ENCODE results near the gene RBL1.
A peak's percentile ranks its signal among the peaks of the same experiment; 100 is the strongest.
"Not testable (repeated sequence)": the region's sequence is repeated elsewhere in the genome, so short reads cannot be mapped to it uniquely, and the experiment has no call there.

The RBL1 gene

GRCh38 chr20:36998652-36999051 lies 97.1 kb downstream of the RBL1 start:
- DNase-seq, result no peak

- DNase-seq, result no peak
Measured at GRCh38 chr20:36997121-36997520, 98.7 kb downstream of the RBL1 start.

- DNase-seq, result not testable (repeated sequence)
Measured at GRCh38 chr20:36994221-36994620, 101.6 kb downstream of the RBL1 start.

- no peak for DNase-seq
Measured at GRCh38 chr20:36992802-36993334, 102.9 kb downstream of the RBL1 start.

GRCh38 chr20:36991703-36992102 lies 104.1 kb downstream of the RBL1 start:
- DNase-seq, result no peak

- DNase-seq, result no peak
Measured at GRCh38 chr20:36989797-36990196, 106.0 kb downstream of the RBL1 start.

GRCh38 chr20:36988494-36988966 lies 107.3 kb downstream of the RBL1 start:
- DNase-seq, result no peak

- no peak for DNase-seq
Measured at GRCh38 chr20:36984257-36984638, 111.5 kb downstream of the RBL1 start.

- no peak for DNase-seq
Measured at GRCh38 chr20:36975099-36975818, 120.5 kb downstream of the RBL1 start.

GRCh38 chr20:36974660-36975059 lies 121.1 kb downstream of the RBL1 start:
- no peak for DNase-seq

GRCh38 chr20:36971103-36971502 lies 124.7 kb downstream of the RBL1 start:
- no peak for DNase-seq

- DNase-seq, result peak in 1 of 58 donors; percentile 1
Measured at GRCh38 chr20:36969478-36970186, 126.2 kb downstream of the RBL1 start.

GRCh38 chr20:36969051-36969450 lies 126.7 kb downstream of the RBL1 start:
- DNase-seq, result no peak

GRCh38 chr20:36967636-36968035 lies 128.2 kb downstream of the RBL1 start:
- DNase-seq, result no peak

- not testable (repeated sequence) for DNase-seq
Measured at GRCh38 chr20:36966965-36967364, 128.8 kb downstream of the RBL1 start.

GRCh38 chr20:36962354-36962941 lies 133.3 kb downstream of the RBL1 start:
- DNase-seq, result not testable (repeated sequence)

GRCh38 chr20:36959242-36959641 lies 136.6 kb downstream of the RBL1 start:
- no peak for DNase-seq

GRCh38 chr20:36957875-36958667 lies 137.7 kb downstream of the RBL1 start:
- peak in 6 of 58 donors; percentile 2 to 44 (median 7) for DNase-seq

- DNase-seq, result no peak
Measured at GRCh38 chr20:36956674-36957073, 139.1 kb downstream of the RBL1 start.

GRCh38 chr20:36956016-36956415 lies 139.8 kb downstream of the RBL1 start:
- DNase-seq, result no peak

Data from anterior cingulate cortex (tissue), 58 donors.